HG02763 (cell line): ENCODE results near the gene CARMIL1.
A peak's percentile ranks its signal among the peaks of the same experiment; 100 is the strongest.

ENCODE experiments used
- ATAC-seq: cut with Tn5 transposase; IDR thresholded peaks from one replicate; pipeline ENCODE4 v1.9.1; 2021; ENCODE audit warnings: mild to moderate bottlenecking, moderate library complexity; ENCODE audit not compliant: unreplicated experiment

CARMIL1 gene

DNA sequence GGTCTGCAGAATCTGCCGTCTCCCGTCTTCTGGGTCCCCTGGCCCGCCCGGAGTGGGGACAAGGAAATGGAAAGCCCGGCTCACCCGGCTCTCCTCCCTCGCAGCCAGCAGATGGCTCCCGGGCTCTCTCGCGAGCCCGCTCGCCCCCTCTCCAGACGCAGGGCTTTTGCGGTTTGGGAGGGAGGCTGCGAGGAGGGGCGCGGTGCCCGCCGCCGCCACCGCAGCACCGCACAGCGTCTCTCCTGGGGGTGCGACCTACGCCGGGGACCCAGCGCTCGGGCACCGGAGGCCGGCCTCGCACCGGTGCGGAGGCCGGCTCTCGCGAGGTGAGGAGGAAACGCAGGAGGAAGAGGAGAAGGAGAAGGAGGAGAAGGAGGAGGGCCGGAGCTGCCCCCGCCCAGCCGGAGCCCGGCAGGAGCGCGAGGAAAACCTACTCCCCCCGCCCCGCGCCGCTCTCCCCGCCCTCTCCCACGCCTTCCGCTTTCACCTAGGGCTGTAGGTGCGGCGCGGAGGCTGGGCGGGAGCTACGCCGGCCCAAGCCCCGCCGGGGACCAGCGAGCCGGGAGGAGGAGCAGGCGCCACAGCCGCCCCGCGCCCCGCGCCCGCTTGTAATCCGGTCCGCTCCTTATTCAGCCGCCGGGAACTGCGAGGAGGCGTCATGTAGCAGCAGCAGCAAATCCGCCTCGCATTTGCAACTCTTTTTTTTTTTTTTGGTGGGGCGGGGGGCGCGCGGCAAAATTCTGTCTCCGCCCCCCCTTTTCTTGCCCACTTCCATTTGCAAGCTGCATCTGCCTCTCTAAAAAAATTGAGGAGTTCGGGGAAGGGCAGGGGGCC is at the start of gene CARMIL1:
Gene CARMIL1, plus strand, starts transcription at position 461 of the 834 bp plus-strand sequence. CDS start 422 bp downstream, outside the sequence.
- peak; percentile 74 for ATAC-seq

DNA sequence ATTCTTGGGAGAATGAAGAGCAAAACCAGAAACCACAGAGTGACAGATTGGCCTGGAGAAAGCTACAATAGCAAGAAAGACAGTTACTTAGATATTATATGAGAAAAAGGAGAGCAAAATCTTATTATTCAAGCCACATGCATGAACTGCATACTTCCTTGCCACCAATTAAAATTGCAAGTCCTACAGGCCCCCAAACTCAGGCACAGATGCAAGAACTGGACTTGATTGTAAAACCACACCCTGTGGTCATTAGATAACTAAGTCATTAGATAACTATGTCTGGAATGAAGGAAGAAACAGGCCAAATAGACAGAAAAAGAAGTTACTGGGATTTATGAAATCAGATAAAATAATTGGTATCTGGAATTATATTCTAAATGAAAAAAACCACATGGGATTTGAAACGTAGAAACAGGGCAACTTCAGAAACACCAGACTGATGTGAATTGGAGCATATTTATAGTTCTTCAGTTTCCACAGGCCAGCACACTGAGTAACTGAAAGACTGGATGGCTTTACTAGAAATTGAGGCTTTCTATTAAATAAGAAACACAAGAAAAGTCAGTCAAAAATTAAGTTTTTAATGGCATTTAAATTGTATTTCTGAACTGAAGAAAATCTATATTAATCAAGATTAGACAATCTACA is 49.4 kb upstream of the CARMIL1 start:
- no peak for ATAC-seq

DNA sequence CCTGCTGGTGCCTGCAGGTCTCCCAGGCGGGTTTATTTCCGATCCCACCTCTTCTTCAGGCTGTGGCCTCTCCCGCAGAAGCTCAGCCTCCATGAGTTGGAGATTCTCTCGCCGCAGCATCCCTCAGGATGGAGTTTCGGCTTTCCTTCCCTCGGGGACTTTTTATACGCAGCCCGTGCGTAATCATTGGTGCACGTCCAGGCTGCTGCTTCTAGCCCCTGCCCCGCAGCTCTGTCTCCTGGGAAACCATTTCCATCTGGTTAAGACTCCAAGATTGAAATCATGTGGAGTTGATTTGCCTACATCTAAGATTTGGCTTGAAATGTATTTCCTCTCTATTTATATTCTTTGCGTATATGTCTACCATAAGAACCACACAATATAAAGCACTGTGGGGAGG is 46.7 kb upstream of the CARMIL1 start:
- no peak for ATAC-seq

DNA sequence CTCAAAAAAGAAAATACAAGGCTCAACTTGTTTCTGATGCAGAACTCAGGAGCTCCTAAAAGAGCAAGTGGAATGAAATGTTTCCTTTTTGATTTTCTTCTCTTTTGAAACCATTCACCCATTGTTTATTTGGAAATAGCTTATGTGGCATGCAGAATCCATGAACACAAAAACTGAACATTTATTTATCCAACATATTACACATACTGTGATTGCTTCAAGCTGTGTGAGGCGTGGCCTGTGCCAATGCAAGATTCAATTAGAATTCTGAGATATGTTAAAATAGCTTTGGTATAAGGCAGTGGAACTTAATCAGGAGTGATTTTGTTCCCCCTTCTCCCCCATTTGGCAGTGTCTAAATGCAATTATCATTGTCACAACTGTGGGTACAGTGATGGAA is 45.9 kb upstream of the CARMIL1 start:
- no peak for ATAC-seq

DNA sequence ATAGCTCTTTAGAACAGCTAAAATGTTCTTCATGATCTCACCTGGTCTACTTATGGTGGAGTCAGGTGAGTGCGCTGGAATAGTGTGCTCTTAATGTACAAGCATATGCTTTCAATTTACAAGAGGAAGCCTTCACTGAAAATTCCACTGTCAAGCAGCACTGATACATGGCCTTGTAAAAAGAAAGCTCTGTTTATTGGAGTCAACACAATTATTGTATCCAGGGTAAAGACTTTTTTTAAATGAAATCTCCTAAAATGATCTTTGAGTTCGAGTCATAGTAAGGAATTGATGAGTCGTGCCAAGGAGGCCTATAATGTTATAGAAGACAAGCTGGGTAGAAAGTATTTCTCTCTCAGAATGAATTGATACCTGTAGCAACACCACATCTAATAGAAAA is 41.6 kb upstream of the CARMIL1 start:
- ATAC-seq: no peak

DNA sequence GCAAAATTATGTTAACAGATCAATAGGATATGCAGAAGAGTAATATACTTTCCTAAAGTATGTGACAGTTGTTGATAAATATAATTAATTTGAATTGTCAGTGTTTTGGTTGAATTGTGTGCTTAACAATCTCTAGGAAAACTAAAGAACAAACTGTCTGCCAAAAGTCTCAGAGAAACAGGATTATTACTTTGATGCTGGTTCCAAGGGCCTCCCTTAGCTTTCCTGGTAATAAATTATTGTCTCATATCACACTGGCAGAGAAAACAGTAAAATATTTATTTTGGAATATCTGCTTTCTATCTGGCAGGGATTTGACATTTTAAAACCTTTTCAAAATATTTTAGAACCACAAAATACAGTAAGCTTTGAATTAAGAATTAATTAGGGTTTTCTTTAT is 40.1 kb upstream of the CARMIL1 start:
- no peak for ATAC-seq

DNA sequence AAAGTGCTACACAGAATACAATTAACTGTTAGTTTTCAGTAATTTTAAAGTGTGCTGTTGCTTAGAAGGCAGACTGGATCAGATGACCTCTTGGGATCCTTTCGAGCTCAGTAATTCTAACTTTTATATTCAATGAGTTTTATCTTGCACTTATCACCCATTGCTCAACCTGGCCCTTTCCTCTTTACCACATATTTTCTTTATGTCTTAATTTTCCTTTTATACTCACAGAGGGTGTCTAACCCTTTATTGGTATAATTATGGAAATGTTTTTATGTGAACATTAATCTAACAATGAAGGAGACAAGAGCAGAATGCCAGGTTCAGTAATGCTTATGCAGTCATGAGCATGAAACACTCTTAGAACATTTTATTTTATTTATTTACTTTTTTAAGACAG is 39.7 kb upstream of the CARMIL1 start:
- no peak for ATAC-seq

DNA sequence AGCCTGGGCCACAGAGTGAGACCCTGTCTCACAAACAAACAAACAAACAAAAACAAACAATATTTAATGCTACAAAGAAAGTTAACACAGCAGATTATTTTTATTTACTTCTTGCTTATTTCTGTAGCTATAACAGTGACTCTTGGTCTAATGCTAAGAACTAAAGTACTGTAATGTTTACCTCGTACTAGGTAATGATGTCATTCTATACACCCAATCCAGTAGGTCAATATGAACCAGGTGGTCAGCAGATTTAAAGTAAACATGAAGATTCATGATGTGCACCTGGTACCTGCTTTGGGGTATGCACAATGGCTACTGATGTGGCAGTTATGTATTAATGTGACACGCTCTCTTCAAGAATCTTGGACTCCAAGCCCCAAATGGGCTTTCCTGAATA is 36.6 kb upstream of the CARMIL1 start:
- ATAC-seq: no peak

DNA sequence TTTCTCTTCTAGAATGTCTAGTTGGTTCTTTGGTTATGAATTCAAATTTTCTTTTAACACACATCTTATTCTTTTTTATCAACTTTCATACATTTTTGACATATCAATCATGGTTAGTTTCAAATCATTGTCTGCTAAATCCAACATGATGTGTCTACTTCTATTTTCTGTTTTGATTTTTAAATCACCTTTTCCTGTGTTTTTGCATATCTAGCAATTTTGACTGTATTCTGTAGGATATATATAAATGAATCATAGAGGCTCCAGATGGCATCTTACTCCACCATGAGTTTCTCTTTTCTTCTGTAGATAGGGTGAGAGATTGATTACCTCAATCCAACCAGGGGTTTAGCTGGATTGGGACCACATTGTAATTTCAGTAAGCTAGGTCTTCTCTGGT is 34.3 kb upstream of the CARMIL1 start:
- no peak for ATAC-seq

DNA sequence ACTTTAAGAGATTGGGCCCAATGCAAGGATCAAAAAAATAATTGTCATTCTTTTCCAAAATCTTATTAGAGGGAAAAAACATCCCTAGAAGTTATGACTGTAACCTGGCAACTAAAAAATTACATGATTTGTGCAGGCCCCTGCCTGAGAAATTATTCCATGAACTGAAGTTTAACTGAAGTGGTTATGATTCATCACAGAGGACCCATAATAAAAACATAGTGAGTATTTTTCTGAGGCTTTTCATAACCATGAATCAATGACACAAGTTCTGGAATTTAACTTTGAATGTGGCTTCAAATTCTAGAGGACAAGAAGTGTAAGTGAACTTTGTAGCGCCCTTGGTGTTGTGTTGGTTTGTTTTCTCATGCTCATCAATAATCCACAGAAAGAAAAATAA is 31.1 kb upstream of the CARMIL1 start:
- no peak for ATAC-seq

DNA sequence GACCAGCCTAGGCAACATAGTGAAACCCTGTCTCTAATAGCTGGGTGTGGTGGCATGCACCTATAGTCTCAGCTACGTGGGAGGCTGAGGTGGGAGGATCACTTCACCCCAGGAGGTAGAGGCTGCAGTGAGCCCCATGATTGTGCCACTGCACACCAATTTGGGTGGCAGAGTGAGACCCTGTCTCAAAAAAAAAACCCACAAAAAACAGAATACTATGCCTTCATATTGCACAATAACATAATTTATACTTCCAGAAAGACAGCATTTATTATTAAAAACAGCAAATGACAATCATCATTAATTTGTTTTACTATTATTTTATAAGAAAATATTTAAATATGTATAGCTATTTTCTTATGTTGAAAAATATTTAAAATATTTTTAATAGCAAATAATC is 30.0 kb upstream of the CARMIL1 start:
- ATAC-seq: no peak

DNA sequence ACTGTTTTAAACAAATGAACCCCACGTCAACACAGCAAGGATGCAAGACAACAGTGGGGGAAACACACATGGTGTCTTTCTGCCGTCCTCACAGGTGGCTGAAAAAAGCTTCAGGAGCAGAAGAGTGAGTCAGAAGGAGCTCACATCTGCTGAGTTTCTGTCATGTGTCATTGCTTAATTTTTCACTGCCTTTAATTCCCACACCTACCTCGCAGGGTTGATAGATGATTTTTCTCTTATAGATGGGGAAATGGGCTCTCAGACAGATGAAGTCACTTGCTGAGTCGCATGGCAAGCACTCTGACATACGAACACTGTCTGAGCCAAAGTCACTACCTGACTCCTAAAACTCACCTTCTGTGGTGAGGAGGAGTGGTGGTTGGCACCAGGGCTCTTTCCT is 28.3 kb upstream of the CARMIL1 start:
- peak; percentile 51 for ATAC-seq

DNA sequence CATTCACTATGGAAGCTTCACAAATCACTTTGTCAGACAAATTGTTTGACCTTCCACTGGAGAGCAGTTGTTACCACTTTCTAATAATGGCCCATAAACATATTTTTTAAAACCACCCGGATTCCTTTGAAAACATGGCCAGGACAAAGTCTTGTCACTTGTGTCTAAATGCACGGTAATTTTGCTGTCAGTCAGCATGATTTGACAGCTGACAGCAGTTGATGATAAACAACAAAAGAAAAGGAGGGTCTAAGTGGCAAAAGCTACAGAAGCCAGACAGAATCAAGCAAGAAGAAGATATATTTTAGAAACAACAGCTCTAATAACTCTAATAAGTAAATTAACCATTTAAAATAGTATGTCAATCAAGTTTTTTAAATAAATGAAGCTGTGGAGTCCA is 27.7 kb upstream of the CARMIL1 start:
- no peak for ATAC-seq

DNA sequence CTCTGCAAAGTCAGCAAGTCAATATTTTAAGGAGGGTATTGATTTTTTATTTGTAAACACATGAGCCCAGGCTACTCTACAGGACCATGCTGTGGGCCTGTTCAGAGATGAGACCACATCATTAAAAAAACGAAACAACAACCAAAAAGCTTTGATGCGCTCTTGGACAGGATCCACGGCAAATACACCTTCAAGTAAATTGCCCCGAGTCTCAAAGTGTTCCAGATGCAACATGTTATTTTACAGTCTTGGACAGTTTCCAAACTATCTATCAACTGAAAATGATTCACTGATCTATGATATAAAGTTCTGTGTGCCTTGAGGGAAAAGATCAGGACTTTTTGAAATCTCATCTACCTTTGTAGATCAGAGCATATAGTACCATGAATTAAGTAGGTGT is 25.8 kb upstream of the CARMIL1 start:
- ATAC-seq: no peak

DNA sequence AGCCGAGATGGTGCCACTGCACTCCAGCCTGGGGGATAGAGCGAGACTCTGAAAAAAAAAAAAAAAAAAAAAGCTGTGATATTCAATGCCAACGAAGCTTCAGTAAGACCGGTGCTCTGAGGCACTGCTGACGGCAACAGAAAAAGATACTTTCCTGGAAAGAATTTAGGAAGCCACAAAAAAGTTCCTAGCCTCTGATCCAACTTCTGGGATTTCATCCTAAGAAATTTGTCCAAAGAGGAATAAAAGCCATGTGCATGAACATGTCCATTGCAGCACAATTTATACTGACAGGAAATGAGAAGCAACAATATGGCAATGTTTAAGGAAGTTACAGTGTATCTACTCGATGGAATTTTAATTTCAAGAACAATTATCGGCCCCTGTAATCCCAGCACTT is 24.5 kb upstream of the CARMIL1 start:
- no peak for ATAC-seq

DNA sequence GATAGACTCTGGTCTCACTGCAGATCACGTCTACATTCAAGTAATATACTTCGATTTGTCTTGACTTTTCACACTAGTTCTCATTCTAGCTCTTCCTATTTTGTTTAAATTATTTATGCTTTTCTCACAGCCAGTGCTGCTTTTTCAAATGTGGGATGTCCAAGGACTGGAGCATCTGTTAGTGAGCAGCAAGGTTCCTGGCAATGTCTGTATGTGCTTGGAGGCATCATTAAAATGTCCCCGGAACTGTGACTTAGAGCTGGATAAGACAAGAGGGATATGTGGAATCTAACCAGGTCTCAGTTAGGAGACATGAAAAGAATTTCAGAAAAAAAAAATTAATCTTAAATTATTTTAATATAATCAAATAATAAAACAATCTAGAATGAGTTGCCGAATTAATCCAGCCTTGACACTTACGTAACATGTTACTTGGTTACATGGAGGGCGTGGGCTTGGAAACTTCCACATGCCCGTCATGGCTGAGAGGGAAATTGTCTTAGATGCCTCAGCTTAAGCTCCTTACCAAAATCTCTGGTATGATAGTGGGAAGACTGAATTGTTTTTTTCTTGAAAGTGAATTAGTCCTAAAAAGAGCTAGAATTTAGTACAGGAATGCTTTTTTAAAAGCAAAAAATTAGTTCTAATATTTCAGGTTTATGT is 21.4 kb upstream of the CARMIL1 start:
- ATAC-seq: no peak

DNA sequence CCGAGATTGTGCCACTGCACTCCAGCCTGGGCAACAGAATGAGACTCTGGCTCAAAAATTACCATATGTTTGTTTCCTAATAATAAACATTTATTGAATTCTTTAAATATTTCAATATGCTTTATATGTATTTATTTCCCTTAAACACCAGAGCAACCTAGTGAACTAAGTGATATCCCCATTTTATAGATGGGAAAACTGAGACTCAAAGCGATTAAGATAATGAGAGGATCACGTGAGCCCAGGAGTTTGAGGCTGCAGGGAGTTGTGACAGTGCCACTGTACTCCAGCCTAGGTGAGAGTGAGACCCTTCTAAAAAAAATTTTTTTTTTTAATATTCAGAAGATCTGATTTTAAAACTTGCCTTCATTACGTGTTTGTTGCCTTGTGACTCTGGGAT is 19.4 kb upstream of the CARMIL1 start:
- ATAC-seq: no peak

DNA sequence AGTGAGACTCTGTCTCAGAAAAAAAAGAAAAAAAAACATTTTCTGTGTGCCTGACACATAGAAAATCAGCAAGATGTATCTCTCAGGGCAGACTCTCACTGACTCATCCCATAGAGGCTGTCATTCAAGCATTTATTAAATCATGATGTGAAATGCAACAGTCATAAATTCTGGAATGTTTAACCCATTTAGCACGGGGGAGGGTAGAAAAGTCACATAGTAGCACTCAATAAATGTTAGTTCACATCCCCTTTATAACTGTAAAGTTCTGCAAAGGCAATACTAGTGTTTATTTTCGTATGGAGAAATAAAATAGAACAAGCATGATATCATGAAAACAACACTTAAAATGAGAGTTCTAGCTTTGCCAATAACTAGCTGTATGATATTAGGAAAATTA is 15.5 kb upstream of the CARMIL1 start:
- ATAC-seq: no peak

DNA sequence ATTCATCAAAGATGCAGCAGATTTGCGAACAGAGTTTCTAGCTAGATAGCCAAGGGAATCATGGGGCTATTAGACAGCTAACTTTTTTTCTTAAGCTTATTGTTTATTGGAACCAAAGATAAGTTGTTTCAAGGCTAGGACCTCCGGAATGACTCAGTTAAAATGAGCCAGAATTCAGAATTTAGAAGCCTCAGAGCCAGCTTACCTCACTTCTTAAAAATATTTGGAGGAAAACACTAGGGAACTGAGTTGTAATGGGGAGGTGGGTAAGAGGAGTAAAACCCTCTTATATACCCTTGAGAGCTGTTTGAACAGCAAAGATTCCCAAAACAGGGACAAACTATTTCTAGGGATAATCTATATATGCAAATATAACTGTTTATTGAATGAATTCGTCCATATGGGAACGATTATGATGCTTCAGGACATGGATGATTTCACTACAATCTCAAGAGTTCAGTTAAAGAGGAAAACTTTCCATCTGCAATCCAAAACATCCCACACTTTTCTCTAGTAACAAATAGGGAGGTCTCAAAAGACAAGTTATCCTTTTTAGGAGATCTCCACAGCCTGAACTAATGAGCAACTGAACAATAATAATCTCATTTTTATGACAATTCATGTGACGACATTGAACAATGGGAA is 12.6 kb upstream of the CARMIL1 start:
- no peak for ATAC-seq

DNA sequence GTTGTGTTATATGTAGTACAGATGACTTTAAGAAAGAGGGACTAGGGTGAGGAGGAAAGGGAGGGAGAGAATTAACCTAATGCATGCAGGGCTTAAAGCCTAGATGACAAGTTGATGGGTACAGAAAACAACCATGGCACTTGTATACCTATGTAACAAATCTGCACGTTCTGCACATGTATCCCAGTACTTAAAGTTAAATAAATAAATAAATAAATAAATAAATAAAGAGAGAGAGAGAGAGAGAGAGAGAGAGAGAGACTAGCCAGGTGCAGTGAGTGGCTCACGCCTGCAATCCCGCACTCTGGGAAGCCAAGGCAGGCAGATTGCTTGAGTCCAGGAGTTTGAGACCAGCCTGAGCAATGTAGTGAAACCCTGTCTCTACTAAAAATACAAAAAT is 11.5 kb upstream of the CARMIL1 start:
- no peak for ATAC-seq

DNA sequence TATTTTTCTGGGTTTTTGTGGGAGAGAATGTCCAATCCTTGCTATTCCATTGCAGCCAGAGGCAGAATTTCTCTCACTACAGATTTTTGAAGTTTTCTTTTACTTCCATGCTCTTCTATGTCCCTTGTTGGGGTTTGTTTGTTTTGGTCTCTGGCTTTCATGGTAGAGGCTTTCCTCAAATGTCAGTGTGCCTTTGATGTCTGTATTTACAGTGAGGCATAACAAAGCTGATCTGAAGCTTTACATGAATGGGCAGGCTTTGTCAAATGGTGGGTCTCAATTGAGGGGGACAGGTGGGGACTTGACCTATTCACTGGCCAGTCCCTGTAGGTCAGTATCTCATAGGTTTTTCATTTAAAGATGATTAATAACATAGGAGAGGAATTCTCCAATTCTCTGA is 8.6 kb upstream of the CARMIL1 start:
- ATAC-seq: no peak

DNA sequence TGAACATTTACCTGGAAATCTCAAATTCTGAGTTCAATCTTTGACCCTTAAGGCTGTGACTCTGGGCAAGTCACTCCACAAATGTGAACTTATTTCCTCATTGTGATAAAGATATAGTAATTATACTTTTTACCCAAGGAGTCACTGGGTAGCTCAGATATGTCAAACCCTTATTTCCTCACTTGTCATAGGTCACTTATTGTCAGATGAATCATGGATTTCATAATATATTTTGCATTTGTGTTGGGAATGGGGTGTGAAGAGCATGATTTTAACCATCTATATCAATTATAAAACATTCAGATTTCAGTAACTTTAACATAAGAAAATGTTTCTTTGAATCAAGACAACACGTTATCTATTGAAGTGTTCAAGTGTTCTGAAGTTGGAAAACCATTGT is 3.7 kb upstream of the CARMIL1 start:
- ATAC-seq: no peak
